Measurements from ENCODE around the gene SFXN5. TPM values are rescaled to one million over a fixed set of nuclear protein-coding genes. Genes with fewer than 3 reads are reported as not detected.

SFXN5 gene
- total RNA-seq, 1 donor from 2014 or later: 13.1 TPM

- TF ChIP-seq, protein P1, sequence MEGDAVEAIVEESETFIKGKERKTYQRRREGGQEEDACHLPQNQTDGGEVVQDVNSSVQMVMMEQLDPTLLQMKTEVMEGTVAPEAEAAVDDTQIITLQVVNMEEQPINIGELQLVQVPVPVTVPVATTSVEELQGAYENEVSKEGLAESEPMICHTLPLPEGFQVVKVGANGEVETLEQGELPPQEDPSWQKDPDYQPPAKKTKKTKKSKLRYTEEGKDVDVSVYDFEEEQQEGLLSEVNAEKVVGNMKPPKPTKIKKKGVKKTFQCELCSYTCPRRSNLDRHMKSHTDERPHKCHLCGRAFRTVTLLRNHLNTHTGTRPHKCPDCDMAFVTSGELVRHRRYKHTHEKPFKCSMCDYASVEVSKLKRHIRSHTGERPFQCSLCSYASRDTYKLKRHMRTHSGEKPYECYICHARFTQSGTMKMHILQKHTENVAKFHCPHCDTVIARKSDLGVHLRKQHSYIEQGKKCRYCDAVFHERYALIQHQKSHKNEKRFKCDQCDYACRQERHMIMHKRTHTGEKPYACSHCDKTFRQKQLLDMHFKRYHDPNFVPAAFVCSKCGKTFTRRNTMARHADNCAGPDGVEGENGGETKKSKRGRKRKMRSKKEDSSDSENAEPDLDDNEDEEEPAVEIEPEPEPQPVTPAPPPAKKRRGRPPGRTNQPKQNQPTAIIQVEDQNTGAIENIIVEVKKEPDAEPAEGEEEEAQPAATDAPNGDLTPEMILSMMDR (IDR thresholded peaks at IDR 0.05): no peak
- Histone ChIP-seq H3K27me3 (no peaks in the 10 kb centered on the region), H3K4me3 (no peak overlapping the region), H3K36me3 (no peaks in the 10 kb centered on the region), H3K9me3 (no peaks in the 10 kb centered on the region), H3K27ac (no peak overlapping the region), H3K4me1 (no peaks in the 10 kb centered on the region)
- ATAC-seq (no peak), DNase-seq (no peak)
- intact Hi-C loops (cut with DNase I): no loop called here
These were observed 127.7 kb downstream of the SFXN5 start for GRCh38 chr2:72943540-72944395.

DNA sequence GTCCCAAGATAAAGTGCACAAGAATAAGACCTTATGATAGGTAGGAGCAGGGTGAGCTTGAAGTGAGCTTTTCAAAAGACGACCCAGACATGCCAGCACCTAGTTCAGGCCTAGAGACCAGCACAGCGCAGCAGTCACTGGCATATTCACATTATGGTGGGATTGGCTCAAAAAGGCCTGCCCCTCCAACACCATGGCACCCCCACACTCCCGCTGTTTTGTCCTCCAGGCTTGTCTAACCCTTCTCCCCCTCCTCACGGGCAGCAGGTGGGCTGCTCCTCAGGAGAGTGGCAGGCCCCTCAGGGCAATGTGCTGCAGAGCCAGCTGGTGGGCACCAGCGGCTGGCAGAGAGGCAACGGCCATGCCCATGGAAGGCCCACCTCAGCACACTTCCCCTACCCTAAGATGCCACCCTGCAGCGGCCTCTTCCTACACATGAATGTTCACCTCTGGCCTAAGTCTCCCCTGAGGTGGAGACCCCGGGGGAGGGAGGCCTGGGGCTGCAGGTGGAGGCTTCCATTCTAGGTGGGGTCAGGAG lies 128.6 kb downstream of the SFXN5 start:
- H3K9me3 ChIP-seq: no peaks in the 10 kb centered on the region

DNA sequence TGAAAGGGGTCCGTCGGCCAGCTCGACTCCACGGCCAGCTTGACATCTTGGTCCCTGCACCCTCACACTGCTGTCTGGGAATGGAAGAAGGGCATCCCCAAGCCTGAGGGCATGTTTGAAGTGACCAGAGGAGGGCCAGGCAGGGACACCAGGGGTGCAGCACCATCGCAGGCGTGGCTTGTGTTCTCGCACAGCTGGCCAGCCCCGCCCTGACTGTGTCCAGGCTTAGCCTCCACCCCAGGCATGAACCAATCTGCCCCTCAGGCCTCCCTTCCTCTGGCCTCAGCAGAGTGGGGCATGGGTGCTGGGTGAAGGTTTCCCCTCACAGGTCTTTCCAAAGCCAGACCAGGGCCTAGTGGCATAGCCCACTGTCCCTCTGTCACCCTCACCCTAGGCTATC lies 129.2 kb downstream of the SFXN5 start:
- Histone ChIP-seq H3K27ac (no peak overlapping the region), H3K36me3 (no peaks in the 10 kb centered on the region), H3K4me1 (no peaks in the 10 kb centered on the region), H3K27me3 (no peaks in the 10 kb centered on the region), H3K4me3 (no peak overlapping the region), H3K9me3 (no peaks in the 10 kb centered on the region)
- TF ChIP-seq, protein P1 (IDR thresholded peaks at IDR 0.05): no peak
- intact Hi-C loops (cut with DNase I): no loop called here
- ATAC-seq (no peak), DNase-seq (no peak)

More for the DNA sequence above, 128.6 kb downstream of the SFXN5 start:
- Histone ChIP-seq H3K27ac (no peak overlapping the region), H3K36me3 (no peaks in the 10 kb centered on the region), H3K4me3 (no peak overlapping the region), H3K27me3 (no peaks in the 10 kb centered on the region), H3K4me1 (no peaks in the 10 kb centered on the region)
- TF ChIP-seq, protein P1 (IDR thresholded peaks at IDR 0.05): no peak
- intact Hi-C loops (cut with DNase I): no loop called here
- DNase-seq (no peak), ATAC-seq (no peak)

- no peak overlapping the region for H3K27ac ChIP-seq
- no peak overlapping the region for H3K4me3 ChIP-seq
- ATAC-seq (no peak), DNase-seq (no peak)
- TF ChIP-seq, protein P1 (IDR thresholded peaks at IDR 0.05): no peak
- no peaks in the 10 kb centered on the region for H3K9me3 ChIP-seq
- H3K27me3 ChIP-seq: no peaks in the 10 kb centered on the region
- H3K36me3 ChIP-seq: no peaks in the 10 kb centered on the region
- H3K4me1 ChIP-seq: no peaks in the 10 kb centered on the region
- intact Hi-C loops (cut with DNase I): no loop called here
These were observed 130.7 kb downstream of the SFXN5 start for GRCh38 chr2:72940786-72941185.

GRCh38 chr2:72940361-72940760 lies 131.2 kb downstream of the SFXN5 start:
- H3K9me3 ChIP-seq: no peaks in the 10 kb centered on the region
- H3K27ac ChIP-seq: no peak overlapping the region
- TF ChIP-seq, protein P1 (IDR thresholded peaks at IDR 0.05): no peak
- ATAC-seq (no peak), DNase-seq (no peak)
- intact Hi-C loops (cut with DNase I): no loop called here
- H3K27me3 ChIP-seq: no peaks in the 10 kb centered on the region
- H3K4me3 ChIP-seq: no peak overlapping the region
- H3K4me1 ChIP-seq: no peaks in the 10 kb centered on the region
- H3K36me3 ChIP-seq: no peaks in the 10 kb centered on the region
